Fibroblast of skin of scalp (primary cell): ENCODE measurements around the gene CFAP92.

Source experiments
- DNase-seq: peaks from one replicate; pipeline ENCODE4 v3.0.0-alpha.2; 2013

Gene CFAP92

GRCh38 chr3:128864351-128864811, 129.5 kb downstream of the CFAP92 start:
- no peak for DNase-seq

DNA sequence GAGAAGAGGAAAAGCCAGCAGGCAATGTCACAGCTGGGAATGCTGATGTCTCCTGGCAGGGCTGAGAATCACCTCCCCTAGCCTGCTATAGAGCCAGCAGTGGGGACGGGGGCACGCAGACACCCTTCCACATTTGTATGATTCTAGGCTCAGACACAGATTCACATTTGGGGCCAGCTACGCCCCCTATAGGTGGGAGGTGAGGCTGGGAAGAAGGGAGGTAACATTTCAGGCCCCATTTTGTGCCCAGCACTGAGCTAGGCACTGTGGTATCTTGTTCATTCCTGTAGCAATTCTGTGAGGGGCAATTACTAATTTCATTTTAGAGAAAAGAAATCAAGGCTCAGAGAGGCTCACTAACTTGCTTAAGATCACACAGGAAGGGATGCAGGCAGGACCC, 130.3 kb downstream of the CFAP92 start:
- no peak for DNase-seq

DNA sequence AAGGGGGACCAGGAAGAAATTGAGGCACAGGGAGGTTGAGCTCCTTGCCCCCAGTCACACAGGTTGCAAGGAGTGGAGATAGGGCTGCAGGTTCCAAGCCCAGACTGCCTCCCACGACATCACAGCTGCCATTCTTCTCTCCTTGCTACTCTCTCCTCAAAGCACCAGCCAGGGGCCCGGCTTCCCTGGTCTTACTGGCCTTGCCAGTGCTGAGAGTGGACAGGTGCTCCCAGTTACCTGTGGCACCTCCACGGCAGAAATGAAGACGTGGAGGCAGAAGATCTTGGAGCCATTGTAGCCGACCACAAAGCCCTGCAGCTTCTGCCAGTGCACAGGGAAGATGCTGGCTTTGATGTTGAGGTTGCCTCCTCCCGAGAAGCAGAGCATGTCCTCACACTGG, 132.4 kb downstream of the CFAP92 start:
- DNase-seq = no peak
